ENCODE measurements around the gene ORM2.

The ORM2 gene

GRCh38 chr9:114378016-114378415, 48.3 kb downstream of the ORM2 start:
- no peak for DNase-seq (ENCODE audit: low read depth)
- no peak overlapping the region for H3K4me3 ChIP-seq (ENCODE audit: low read length)
- no peak for TF ChIP-seq CTCF (conservative IDR thresholded peaks at IDR 0.05; ENCODE audit: low read length)

- no peak overlapping the region for H3K4me3 ChIP-seq (ENCODE audit: low read length)
- DNase-seq (ENCODE audit: low read depth): no peak
- no peak for TF ChIP-seq CTCF (conservative IDR thresholded peaks at IDR 0.05; ENCODE audit: low read length)
Measured at GRCh38 chr9:114378883-114379282, 49.2 kb downstream of the ORM2 start.

Measured in AG10803 (cell line).